Nephron progenitor cell (in vitro differentiated cells): Measurements from ENCODE around the gene SPTB.
"Not testable (repeated sequence)": the region's sequence is repeated elsewhere in the genome, so short reads cannot be mapped to it uniquely, and the experiment has no call there.

Experiments used
- DNase-seq: peaks from one replicate; pipeline ENCODE4 v3.0.0; 2021
- H3K27ac Mint-ChIP-seq: 2 replicates; pipeline ENCODE4 v1.8.0; 2021; ENCODE audit warnings: mild to moderate bottlenecking, moderate library complexity, mixed read lengths
- H3K27me3 Mint-ChIP-seq: 2 replicates; pipeline ENCODE4 v1.8.0; 2021; ENCODE audit warnings: mild to moderate bottlenecking, low read depth, mixed read lengths; ENCODE audit not compliant: poor library complexity
- H3K36me3 Mint-ChIP-seq: 2 replicates; pipeline ENCODE4 v1.8.0; 2021; ENCODE audit warnings: low read depth, mixed read lengths
- H3K4me1 Mint-ChIP-seq: 2 replicates; pipeline ENCODE4 v1.8.0; 2021; ENCODE audit warnings: mixed read lengths
- H3K4me3 Mint-ChIP-seq: 2 replicates; pipeline ENCODE4 v1.8.0; 2021; ENCODE audit warnings: mild to moderate bottlenecking, moderate library complexity, mixed read lengths
- H3K9me3 Mint-ChIP-seq: 2 replicates; pipeline ENCODE4 v1.8.0; 2021; ENCODE audit warnings: mild to moderate bottlenecking, moderate library complexity, mixed read lengths
- CTCF ChIP-seq: fragments of 200-600 bp; sonication (generic); IDR thresholded peaks from 2 replicates; pipeline ENCODE4 v1.5.0; 2021; ENCODE audit warnings: antibody characterized with exemption

Gene SPTB

GRCh38 chr14:64915029-64915424 is 35.3 kb upstream of the SPTB start:
- Mint-ChIP-seq H3K27ac (peak overlapping the region; percentile 90), H3K4me3 (peak overlapping the region; percentile 90), H3K36me3 (peaks cover 14% of the 10 kb centered on the region), H3K9me3 (no peaks in the 10 kb centered on the region), H3K4me1 (peaks cover 22% of the 10 kb centered on the region), H3K27me3 (peaks cover 7% of the 10 kb centered on the region)
- no peak for DNase-seq
- no peak for TF ChIP-seq CTCF

GRCh38 chr14:64914237-64915028 is 34.7 kb upstream of the SPTB start, which contains the start of gene CHURC1:
TSS of gene CHURC1 (plus strand) at chr14:64914455. CDS start at chr14:64914496, 41 bp downstream.
- Mint-ChIP-seq H3K9me3 (no peaks in the 10 kb centered on the region), H3K4me1 (peaks cover 22% of the 10 kb centered on the region), H3K27ac (peak within 1 kb of the TSS; percentile 90), H3K36me3 (peaks cover 14% of the 10 kb centered on the region), H3K27me3 (peaks cover 9% of the 10 kb centered on the region), H3K4me3 (peak within 1 kb of the TSS; percentile 90)
- DNase-seq = peak; percentile 97
- no peak for TF ChIP-seq CTCF

- Mint-ChIP-seq H3K27me3 (peaks cover 12% of the 10 kb centered on the region), H3K36me3 (peaks cover 14% of the 10 kb centered on the region), H3K4me3 (peak overlapping the region; percentile 90), H3K4me1 (peaks cover 22% of the 10 kb centered on the region)
- H3K9me3 Mint-ChIP-seq, H3K27ac Mint-ChIP-seq, DNase-seq: not testable (repeated sequence)
Measured at GRCh38 chr14:64913477-64913876, 33.8 kb upstream of the SPTB start.

GRCh38 chr14:64912261-64912660 is 32.6 kb upstream of the SPTB start:
- Mint-ChIP-seq H3K36me3 (peaks cover 14% of the 10 kb centered on the region), H3K4me1 (peaks cover 22% of the 10 kb centered on the region), H3K27ac (no peak overlapping the region), H3K27me3 (peaks cover 12% of the 10 kb centered on the region), H3K4me3 (no peak overlapping the region), H3K9me3 (no peaks in the 10 kb centered on the region)
- no peak for DNase-seq
- TF ChIP-seq CTCF = no peak

- DNase-seq = no peak
- Mint-ChIP-seq H3K36me3 (peaks cover 10% of the 10 kb centered on the region), H3K27ac (no peak overlapping the region), H3K27me3 (peaks cover 12% of the 10 kb centered on the region), H3K4me1 (peaks cover 25% of the 10 kb centered on the region), H3K9me3 (no peaks in the 10 kb centered on the region), H3K4me3 (no peak overlapping the region)
- TF ChIP-seq CTCF = peak; percentile 62
Measured at GRCh38 chr14:64910847-64911495, 31.3 kb upstream of the SPTB start.

- H3K9me3 Mint-ChIP-seq = no peaks in the 10 kb centered on the region
- H3K36me3 Mint-ChIP-seq = no peaks in the 10 kb centered on the region
- H3K27ac Mint-ChIP-seq = peak overlapping the region; percentile 26
- peaks cover 11% of the 10 kb centered on the region for H3K4me1 Mint-ChIP-seq
- TF ChIP-seq CTCF = no peak
- no peak overlapping the region for H3K4me3 Mint-ChIP-seq
- peaks cover 5% of the 10 kb centered on the region for H3K27me3 Mint-ChIP-seq
- no peak for DNase-seq
Measured at GRCh38 chr14:64906022-64906421, 26.3 kb upstream of the SPTB start.
